SK-N-SH (cell line): ENCODE measurements around the gene PIEZO2.

Experiments used
- CTCF ChIP-seq: fragments of 200-600 bp; sonication (generic); IDR thresholded peaks from 2 replicates; pipeline ENCODE4 v1.6.1; 2017; ENCODE audit warnings: antibody characterized with exemption, mild to moderate bottlenecking, moderate library complexity
- GATA2 ChIP-seq: sonication (generic); formaldehyde crosslinking; IDR thresholded peaks from 2 replicates; pipeline ENCODE4 v1.5.0; 2020; ENCODE audit warnings: mild to moderate bottlenecking, missing genetic modification reagents
- JUND ChIP-seq: IDR thresholded peaks from 2 replicates; pipeline ENCODE4 v1.4.0; 2012
- MAX ChIP-seq: IDR thresholded peaks from 2 replicates; pipeline ENCODE4 v1.4.0; 2012; ENCODE audit warnings: low read depth
- NFIC ChIP-seq: IDR thresholded peaks from 2 replicates; pipeline ENCODE4 v1.4.0; 2012; ENCODE audit warnings: borderline replicate concordance
- NRF1 ChIP-seq: IDR thresholded peaks from 2 replicates; pipeline ENCODE4 v1.6.1; 2012; ENCODE audit warnings: low read depth, mild to moderate bottlenecking, low read length
- POLR2AphosphoS5 ChIP-seq: IDR thresholded peaks from 2 replicates; pipeline ENCODE4 v1.6.1; 2012; ENCODE audit warnings: low read depth, low read length
- RAD21 ChIP-seq: IDR thresholded peaks from 2 replicates; pipeline ENCODE4 v1.6.1; 2012; ENCODE audit warnings: mild to moderate bottlenecking, low read length
- REST ChIP-seq: IDR thresholded peaks from 2 replicates; pipeline ENCODE4 v1.6.1; 2012; ENCODE audit warnings: mild to moderate bottlenecking, low read depth, low read length, moderate library complexity
- TAF1 ChIP-seq: IDR thresholded peaks from 2 replicates; pipeline ENCODE4 v1.6.1; 2012; ENCODE audit warnings: low read depth, mild to moderate bottlenecking, low read length, moderate library complexity, borderline replicate concordance
- TEAD4 ChIP-seq: IDR thresholded peaks from 2 replicates; pipeline ENCODE4 v1.4.0; 2012; ENCODE audit warnings: mild to moderate bottlenecking, borderline replicate concordance; ENCODE audit not compliant: insufficient read depth
- USF2 ChIP-seq: fragments of 150-350 bp; IDR thresholded peaks from 2 replicates; pipeline ENCODE4 v1.6.1; 2017; ENCODE audit warnings: antibody characterized with exemption, low read length, low read depth, borderline replicate concordance

GRCh38 chr18:11136241-11136640 lies 13.1 kb downstream of the PIEZO2 start:
- TF ChIP-seq RAD21, result no peak
- no peak for TF ChIP-seq POLR2AphosphoS5
- TF ChIP-seq CTCF, result no peak
- no peak for TF ChIP-seq MAX
- TF ChIP-seq TAF1, result no peak
- no peak for TF ChIP-seq USF2
- TF ChIP-seq TEAD4, result no peak
- no peak for TF ChIP-seq JUND
- TF ChIP-seq NRF1, result no peak
- no peak for TF ChIP-seq NFIC
- no peak for TF ChIP-seq GATA2 (CRISPR knock-in tag)
- no peak for TF ChIP-seq REST
